Hematopoietic multipotent progenitor cell treated with erythropoietin and hydrocortisone succinate and interleukin-3 and kit ligand, for 8 days (in vitro differentiated cells): Measurements from ENCODE around the gene AJM1.
A peak's percentile ranks its signal among the peaks of the same experiment; 100 is the strongest.
"Not testable (repeated sequence)": the region's sequence is repeated elsewhere in the genome, so short reads cannot be mapped to it uniquely, and the experiment has no call there.

Experiments used
- DNase-seq: peaks from one replicate; pipeline ENCODE4 v3.0.0-alpha.2; 2015

AJM1 gene

DNA sequence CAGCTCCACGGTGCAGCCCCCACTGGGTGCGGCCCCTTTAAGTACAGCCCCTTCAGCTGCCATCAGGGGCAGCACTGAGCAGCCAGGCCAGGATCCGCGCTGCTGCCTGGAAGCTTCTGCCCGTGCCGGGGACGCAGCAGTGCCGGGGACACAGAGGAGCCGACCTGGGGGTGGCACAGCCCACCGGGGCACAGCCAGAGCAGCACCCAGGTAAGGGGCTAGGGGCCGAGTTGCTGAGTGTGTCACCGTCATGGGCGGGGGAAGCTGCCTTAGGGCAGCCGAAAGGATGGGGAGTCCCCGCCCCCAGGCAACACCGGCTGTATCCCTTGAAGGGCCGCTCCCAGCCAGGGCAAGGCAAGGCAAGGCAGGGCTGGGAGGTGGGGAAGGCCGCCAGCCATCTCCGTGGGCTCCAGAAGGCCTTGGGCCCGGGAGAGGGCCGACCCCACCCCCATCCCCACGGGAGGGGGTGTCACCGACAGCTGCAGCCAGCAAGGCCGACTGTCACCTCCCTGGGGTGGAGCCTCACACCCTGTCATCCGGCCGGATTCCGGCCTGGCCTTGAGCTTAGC, at the start of gene AJM1:
AJM1 (plus strand) TSS at position 99 of the 569 bp plus-strand sequence. CDS start 1,937 bp downstream, outside the sequence.
- DNase-seq, result peak; percentile 79

DNA sequence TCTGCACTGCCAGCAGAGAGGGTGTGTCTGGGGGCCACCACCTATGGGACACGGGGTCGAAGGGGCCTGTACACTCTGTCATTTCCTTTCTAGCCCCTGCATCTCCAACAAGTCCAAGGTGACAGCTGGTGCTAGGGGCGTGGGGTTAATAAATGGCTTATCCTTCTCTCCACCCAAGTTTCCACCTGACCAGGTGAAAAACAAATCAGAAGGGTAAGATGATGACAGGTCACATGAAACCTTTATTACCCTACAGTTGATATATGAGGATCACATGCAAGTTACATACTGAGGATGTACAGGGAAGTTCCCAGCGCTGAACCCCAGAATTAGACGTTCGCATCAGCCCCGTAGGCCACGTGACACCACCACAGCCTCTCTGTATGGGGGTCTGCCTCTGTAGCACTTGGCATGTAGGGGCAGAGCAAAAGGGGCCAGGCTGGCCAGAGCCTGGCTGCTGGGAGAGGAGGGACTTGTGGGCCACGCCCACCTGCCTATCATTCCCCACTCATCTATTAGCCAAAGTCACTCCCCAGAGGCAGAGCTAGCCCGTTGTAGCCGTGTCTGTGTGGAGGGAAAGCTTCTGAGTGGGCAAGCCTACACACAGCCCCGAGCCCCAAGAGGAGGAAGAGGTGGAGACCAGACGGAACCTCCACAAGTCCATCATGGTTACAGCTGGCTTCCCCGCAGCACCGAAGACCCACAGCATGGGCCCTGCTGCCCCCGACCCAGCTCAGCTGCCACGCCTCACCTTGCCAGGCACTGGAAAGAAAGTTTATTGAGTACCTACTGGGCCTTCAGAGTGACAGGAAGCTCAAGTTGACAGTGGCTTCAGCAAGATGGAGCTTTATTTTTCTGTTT, 49.0 kb upstream of the AJM1 start:
- peak; percentile 81 for DNase-seq

DNA sequence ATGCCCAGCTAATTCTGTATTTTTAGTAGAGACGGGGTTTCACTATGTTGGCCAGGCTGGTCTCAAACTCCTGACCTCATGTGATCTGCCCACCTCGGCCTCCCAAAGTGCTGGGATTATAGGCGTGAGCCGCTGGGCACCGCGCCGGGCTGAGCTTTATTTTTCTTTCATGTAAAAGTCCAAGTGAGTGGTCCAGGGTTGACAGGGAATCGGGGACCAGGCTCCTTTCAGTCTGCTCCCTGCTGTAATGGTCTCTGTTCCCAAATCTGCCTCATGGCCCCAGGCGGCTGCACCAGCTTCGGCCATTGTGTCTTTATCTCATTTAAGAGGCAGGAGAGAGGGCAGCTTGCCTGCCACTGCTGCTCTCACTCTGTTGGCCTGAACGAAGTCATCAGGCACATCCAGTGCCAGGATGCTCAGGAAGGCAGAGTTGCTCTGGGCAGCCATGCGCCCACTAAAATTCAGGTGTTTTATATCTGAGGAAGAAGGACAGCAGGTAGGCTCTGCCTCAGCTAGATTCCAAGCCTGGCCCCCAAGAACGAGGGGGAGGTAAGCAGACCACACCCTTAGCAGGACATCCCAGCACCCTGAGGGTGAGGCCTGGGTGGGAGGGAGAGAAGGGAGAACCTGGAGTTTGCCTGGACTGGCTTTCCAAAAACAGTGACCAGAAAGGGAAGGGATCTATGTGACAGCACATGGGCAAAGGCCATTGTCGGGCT, 47.8 kb upstream of the AJM1 start:
- no peak for DNase-seq

DNA sequence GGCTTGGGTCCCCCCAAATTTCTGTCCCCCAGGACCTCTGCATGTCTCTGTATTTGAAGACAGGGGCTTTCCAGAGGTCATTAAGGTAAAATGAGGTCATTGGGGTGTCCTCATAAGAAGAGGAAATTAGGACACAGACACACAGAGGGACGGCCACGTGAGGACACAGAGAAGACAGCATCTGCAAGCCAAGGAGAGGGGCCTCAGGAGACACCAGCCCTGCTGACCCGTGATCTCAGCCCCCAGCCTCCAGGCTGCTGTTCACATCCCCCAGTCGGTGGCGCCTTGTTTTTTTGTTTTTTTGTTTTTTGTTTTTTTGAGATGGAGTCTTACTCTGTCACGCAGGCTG, 47.3 kb upstream of the AJM1 start:
- DNase-seq, result no peak

DNA sequence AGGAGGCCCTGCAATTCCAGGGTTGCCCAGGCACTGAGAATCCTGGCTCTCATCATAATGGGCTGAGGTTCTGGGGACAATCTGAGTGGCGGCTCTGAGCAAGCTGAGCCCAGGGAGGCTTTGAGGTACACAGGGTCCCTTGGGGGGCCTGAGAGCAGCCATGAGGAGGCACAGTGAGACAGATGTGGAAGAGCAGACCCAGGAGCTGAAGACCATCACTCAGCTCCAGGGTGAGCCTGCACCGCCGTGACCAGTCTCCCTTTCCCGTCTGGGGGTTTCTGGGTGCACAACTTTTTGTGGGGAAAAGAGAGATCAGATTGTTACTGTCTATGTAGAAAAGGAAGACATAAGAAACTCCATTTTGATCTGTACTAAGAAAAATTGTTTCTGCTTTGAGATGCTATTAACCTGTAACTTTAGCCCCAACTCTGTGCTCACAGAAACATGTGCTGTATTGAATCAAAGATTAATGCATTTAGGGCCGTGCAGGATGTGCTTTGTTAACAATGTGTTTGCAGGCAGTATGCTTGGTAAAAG, 46.0 kb upstream of the AJM1 start, which contains the start of gene CCDC183:
CCDC183 (plus strand) TSS at position 101 of the 537 bp plus-strand sequence; CDS start at position 161, 60 bp downstream.
- no peak for DNase-seq

DNA sequence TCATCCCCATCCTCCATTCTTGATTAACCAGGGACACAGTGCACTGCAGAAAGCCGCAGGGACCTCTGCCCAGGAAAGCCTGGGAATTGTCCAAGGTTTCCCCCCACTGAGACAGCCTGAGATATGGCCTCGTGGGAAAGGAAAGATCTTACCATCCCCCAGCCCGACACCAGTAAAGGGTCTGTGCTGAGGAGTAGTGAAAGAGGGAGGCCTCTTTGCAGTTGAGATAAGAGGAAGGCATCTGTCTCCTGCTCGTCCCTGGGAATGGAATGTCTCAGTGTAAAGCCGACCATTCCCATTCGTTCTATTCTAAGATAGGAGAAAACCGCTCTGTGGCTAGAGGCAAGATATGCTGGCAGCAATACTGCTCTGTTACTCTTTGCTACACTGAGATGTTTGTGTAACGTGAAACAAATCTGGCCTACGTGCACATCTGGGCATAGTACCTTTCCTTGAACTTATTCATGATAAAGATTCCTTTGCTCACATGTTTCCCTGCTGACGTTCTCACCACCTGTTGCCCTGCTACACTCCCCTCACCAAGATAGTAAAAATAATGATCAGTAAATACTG, 45.4 kb upstream of the AJM1 start:
- DNase-seq, result not testable (repeated sequence)

DNA sequence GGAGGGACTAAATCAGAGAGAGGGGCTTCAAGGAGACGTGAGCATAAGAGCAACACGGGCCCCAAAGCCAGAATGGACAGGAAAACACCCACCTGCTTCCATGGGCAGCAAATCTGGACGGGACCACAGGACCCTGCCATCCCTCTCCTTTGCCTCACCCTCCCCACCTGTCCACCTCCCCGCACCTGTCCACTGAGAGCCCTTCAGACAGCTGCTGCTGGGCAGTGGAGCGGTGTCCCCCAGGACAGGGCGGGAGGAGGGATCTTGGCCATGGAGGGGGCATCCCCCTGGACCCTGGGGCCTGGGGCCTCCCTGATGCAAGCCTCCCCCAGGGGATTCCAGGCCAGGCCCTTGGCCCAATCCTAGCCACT, 43.6 kb upstream of the AJM1 start:
- DNase-seq, result no peak

DNA sequence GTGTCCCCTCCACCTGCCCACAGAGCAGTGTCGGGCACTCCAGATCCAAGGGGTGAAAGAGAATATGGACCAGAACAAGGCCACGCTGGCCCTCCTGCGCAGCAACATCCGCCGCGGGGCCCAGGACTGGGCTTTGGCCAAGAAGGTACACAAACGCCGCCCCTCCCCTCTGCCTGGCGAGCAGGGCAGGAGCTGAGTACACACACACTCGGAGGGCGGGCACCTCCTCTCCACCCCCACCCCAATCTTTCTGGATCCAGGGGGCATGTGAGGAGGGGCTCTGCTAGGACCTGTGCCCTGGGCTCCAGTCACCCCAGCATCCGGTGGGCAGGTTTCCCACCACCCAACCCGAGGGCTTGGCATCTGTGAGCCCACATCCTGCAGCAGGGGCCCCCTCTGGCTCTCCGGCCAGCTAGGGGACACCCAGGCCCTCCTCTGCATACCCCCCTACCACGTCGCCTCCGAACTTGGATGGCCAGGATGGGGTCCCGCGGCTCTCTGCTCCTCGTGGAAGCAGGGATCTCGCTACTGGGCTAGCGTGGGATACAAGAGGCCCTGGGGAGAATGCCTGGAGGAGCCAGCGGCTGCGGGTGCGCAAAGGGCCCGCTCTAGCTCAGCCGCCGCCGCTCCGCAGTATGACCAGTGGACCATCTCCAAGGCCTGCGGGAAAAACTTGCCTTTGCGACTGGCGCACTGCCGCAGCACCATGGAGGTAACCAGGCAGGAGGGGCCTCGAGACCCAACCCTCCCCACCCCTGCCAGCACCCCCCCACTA, 43.0 kb upstream of the AJM1 start:
- no peak for DNase-seq

DNA sequence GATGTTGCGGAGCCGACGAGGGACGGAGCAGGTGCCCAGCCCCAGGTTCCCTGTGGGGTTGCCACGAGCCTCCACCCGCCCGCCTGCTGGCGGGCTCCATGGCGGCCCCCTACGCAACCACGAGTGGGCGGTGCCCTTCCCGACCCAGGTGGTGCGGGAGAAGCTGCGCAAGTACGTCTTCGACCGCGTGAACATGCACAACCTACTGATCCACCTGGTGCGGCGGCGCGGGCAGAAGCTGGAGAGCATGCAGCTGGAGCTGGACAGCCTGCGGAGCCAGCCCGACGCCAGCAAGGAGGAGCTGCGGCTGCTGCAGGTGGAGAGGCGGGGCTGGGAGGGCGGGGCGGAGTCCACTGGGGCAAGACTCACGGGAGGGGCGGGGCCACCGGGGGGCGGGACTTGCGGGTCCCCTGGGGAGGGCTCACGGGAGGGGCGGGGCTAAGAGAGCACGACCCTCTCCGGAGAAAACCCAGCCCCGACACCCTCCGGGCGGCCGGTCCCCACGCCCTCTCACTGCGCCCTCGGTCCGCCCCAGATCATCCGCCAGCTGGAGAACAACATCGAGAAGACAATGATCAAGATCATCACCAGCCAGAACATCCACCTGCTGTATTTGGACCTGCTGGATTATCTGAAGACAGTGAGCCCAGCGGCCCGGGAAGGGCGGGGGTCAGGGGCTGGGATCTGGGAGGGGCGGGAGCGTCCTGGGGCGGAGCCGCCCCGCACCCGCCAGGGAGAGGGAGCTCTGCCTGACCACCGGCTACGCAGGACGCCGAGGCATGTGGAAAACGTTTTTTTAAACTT, 42.2 kb upstream of the AJM1 start:
- DNase-seq, result peak; percentile 81

DNA sequence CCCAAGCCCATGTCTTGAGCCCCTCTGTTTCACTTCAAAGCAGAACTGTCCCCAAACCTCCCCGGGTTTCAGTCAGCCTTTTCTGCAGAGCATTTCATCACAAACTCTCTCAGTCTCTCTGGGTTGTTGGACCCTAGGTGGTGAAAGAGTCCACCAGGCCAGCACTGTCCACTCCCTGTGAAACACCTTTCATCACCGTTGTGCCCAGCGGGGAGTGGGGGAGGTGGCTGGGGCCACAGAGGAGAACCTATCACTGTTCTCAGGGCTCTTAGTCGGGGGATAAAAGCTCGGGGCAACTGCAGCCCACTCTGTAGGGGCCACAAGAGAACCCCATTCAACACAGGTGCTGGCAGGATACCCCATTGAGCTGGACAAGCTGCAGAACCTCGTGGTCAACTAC, 40.0 kb upstream of the AJM1 start:
- DNase-seq, result no peak

DNA sequence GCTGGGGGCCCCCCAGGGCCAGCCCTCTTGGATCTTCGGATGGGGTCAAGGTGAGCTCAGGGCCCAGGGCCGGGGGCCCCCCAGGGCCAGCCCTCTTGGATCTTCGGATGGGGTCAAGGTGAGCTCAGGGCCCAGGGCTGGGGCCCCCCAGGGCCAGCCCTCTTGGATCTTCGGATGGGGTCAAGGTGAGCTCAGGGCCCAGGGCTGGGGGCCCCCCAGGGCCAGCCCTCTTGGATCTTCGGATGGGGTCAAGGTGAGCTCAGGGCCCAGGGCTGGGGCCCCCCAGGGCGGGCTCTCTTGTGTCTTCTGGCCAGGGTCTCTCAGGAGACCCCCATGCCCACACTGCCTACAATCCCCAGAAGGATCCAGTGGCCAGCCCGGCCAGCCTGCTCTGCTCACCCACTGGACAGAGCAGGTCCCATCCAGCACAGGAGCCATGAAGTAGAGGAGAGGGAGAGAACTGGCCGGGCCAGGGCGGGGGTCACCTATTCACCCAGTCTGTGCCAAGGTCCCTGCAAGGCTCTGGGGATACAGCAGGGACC, 39.2 kb upstream of the AJM1 start:
- DNase-seq, result not testable (repeated sequence)

DNA sequence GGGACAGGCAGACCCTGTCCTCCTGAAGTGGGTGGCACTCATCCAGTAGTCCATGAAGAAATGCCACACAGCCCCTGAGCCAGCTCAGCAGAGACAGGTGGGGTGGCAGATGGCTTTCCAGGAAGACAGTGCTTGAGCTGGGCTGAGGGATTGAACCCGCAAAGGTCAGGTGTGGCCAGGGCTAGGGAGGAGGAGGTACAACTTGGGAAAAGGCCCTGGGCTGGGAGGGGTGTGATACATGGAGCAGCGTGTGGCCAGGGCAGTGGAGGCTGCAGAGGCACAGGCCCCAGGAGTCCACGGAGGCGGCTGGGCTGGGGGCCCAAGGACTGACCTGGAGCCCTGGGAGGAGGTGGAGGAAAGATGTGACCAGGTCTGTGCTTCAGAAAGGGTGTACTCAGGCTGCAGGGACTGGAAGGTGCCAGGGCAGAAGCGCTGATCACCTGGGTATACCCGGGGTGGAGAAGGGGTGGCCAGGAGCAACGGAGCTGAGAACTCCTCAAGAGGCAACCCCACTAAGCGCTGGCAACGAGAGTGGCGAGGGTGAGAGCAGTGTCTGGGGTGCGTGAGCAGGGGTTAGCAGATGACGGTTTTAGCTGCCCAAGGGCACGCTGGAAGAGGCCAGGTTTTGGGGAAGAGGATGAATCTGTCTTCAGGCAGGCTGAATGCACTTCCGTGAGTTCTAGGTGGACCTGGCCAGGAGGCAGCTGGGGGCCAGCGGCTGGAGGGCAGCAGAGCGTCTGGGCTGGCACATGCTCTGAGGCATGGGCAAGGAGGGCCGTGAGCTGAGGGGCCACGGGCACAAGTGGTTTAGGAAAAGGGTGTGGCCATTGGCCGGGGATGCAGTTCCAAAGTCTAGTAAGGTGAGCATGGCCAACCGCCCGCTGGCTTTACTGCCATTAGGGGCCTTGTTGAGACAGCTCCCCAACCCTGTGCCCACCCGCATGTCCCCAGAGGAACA, 38.4 kb upstream of the AJM1 start:
- no peak for DNase-seq

DNA sequence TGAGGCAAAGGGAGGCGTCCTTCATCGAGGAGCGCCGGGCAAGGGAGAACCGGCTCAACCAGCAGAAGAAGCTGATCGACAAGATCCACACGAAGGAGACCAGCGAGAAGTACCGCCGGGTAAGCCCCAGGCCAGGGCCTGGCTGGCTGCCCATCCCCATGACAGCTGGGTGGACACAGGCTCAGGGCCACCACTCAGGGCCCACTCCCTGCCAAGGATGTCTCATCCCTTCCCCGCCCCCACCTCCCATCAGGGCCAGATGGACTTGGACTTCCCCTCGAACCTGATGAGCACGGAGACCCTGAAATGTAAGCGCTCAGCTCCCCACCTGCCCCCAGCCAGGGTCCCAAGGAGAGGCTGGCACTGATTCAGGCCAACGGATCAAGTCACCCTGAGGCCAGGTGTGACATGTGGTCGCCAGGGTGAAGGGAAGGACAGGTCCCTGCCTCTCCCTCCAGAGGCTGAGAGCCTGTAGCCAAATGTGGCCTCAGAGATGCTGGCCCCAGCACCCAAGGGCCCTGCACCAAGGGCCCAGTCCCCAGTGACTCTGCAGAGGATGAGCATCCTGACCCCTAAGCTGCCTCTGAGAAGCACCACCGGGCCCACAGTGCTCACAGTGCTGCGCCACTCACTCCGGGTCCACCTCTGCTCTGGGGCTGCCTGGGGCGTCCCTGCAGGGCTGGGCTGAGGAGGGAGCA, 37.6 kb upstream of the AJM1 start:
- DNase-seq, result no peak

DNA sequence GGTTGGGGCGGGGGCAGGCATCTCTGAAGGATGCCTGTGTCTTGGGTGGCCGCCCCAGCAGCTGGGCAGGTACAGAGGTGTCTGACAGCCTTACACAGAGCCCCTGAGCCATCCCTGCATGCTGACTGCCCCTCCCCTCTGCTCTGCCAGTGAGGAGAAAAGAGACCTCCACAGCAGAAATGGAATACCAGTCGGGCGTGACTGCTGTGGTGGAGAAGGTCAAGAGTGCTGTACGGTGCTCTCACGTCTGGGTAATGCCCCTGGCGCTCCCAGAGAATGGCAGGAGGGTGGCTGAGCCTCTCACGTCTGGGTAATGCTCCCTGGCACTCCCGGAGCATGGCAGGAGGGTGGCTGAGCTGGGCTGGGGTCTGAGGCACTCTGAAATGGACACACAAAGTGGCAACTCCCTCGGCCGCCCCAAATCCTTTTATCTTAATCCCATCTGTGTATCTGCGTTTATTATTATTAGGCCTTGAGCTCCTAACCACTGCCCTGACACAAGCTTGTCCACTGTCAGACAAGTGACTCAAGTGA, 37.0 kb upstream of the AJM1 start:
- no peak for DNase-seq

DNA sequence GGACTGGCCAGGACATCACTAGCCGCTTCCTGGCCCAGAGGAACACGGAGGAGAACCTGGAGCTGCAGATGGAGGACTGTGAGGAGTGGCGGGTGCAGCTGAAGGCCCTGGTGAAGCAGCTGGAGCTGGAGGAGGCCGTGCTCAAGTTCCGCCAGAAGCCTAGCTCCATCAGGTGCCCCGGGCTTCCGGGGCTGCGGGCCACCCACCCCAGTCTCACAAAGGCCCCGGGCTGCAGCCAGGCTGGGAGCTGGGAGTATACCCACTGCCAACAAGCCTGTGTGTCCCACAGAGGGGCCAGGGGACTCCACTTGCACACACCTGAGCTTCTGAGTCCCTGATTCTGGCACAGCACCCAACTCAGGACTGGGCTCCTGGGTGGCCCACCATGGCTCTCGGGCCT, 36.2 kb upstream of the AJM1 start:
- no peak for DNase-seq

DNA sequence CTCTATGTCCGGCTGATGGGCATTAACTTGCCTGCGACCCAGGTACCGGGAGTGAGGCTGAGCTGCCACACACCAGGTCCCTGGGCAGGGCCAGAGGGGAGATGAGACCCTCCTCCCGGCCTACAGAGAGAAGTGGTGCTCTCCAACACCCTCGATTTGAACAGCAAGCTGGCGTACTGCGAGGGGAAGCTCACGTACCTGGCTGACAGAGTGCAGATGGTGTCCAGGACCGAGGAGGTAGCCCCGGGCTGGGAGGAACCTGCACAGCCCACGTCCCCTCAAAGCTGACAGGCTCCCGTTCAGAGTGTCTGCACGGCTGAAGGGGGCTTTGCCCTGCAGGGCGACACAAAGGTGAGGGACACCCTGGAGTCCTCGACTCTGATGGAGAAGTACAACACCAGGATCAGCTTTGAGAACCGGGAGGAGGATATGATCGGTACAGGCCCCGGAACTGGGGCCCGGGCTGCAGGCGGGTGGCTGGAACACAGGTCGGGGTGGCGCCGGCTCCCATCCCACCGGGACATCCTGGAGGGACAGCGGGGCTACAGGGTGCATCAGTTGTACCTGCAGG, 35.6 kb upstream of the AJM1 start:
- DNase-seq, result no peak

DNA sequence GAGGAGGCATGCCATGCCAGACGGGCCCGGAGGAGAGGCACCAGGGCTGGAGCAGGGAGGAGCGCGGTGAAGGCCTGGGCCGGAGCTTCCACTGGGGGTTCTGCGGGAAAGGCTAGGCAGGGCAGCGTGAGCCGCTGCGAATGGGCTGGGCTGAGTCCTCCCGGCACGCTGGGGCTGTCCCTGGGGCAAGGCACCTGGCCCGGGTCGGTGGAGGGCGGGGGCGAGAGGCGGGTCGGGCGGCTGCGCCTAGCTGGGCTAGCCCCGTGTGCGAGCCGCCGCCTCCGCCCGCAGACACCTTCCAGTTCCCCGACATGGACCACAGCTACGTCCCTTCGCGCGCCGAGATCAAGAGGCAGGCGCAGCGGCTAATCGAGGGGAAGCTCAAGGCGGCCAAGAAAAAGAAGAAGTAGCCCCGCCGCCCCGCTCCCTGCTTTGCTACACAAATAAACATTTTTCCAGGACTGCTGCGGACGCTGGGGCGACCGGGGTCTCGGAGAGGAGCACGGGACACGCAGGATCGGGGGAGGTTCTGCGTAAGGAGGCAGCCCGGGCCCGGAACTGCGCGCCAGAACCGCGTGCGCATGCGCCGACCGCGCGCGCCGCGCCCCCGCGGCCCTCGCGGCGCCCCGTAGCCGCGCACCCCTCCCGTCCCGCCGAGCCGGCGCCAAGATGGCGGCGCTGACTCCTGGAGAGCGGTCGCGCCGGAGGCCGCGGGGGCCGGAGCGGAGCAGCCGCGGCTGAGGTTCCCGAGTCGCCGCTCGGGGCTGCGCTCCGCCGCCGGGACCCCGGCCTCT, 34.8 kb upstream of the AJM1 start, which contains the start of gene RABL6:
RABL6 (plus strand) TSS at position 668 of the 794 bp plus-strand sequence. CDS start 249 bp downstream, outside the sequence.
- peak; percentile 74 for DNase-seq
